Stimulated activated CD8-positive, alpha-beta memory T cell treated with anti-CD3 and anti-CD28 coated beads, Interleukin-15, amount 100 ng/mL, for 4 hours (primary cell): ENCODE measurements around the gene RAB5B.
"Not testable (repeated sequence)": the region's sequence is repeated elsewhere in the genome, so short reads cannot be mapped to it uniquely, and the experiment has no call there.

Experiments
- DNase-seq, 2 donors: peaks; one replicate each; pipeline ENCODE4 v3.0.0-alpha.2; 2020; ENCODE audit warnings: low read depth in 2 of 2

Gene RAB5B

GRCh38 chr12:55940065-55940732 lies 33.7 kb upstream of the RAB5B start:
- DNase-seq: peak; percentile 56 to 71

- DNase-seq: no peak
Observed at GRCh38 chr12:55942055-55942454, 31.8 kb upstream of the RAB5B start.

GRCh38 chr12:55942577-55943136 lies 31.2 kb upstream of the RAB5B start:
- no peak for DNase-seq

DNA sequence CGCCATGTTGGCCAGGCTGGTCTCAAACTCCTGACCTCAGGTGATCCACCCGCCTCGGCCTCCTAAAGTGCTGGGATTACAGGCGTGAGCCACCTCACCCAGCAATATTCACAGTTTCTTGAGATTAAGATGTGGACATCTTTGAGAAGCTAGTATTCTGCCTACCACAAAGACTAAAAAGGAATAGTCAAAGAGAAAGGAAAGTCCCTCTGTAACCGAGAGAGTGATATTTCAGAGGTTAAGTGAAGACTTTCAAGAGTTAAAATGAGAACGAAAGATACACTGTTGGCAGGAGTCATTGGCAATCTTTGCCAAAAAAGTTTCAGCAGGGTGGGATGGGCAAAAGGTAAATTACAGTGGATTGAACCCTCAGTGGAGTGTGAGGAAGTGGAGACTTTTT lies 27.3 kb upstream of the RAB5B start:
- DNase-seq: no peak

DNA sequence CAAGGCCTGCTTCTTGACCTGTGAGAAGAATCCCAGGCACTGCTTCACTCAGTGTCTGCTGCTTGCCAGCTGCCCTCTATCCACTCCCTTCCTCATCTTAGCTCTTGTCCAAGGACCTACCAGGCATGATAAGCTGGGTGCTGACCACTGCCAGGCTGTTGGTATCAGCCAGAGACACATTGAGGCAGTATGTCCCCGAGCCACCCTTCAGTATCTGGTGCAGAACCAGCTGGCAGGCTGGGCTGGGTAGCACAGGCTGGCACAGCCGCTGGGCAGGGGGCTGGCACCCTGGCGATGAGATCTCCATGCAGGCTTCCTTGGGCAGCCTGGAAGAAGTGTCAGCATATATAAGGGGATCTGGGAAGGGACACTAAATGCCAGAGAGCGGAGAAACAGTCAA lies 18.5 kb upstream of the RAB5B start:
- DNase-seq: no peak

DNA sequence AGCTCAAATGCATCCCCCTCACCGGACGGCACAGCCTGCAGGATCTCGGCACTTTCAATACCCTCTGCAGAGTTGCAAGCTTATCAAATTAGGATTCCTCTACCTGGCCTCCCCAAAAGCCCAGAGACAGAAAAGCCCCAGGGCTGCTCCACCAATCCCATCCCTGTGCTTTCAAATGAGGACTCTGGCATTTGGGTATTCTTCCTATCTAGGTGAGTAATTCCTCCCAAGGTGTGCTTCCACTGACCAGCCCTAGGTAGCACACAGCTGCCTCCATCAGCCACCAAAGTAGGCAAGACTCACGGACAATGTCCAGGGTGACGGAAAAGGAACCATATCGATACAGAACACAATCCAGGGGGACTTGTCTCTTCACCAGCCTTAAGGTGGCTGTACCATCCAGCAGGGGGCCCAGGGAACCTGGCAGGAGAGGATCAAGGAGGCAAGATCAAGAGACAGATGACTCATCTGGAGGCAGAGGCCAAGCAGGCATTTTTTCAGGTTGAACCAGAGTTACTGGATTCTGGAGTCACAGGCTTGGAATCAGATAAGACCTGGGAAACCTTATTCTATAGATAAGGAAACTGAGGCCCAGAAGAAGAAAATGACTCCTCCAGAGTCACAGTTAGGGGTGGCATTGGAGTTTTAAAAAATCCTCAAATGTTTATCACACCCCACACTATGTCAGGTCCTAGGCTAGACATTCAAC lies 17.9 kb upstream of the RAB5B start:
- no peak for DNase-seq

DNA sequence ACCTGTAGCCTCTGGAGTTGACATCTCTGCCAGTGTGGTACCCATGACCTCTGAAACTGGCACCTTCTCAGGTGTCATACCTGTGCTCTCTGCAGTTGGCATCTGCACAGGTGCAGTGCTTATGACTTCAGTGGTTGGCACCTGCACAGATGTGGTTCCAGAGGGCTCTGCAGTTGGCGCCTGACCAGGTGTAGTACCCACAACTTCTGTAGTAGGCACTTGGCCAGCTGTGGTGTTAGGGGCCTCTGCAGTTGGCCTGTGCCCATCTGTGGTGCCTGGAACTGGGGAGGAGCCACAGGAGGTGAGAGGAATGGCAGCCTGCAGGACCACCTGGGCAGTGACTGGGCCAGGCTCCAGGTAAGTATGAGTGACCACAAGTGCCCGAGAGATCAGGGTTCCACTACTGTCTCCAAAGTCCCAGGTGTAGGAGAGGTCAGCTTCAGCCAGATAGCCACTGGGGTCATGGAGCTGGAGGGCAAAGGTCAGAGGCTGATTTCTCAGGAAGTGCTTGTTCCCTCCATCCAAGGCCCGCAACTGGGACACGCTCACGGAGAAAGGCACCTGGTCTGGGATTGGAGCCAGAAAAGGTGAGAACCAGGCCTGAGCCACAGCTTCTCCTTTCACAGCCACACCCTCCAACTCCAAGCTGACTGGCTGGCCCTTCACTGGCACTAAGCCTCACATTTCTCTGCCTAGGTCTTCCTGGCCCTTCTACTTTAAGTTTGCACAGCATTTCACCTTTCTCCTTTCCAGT lies 16.6 kb upstream of the RAB5B start:
- DNase-seq: no peak

- no peak for DNase-seq
Observed at GRCh38 chr12:55963760-55964159, 10.1 kb upstream of the RAB5B start.

DNA sequence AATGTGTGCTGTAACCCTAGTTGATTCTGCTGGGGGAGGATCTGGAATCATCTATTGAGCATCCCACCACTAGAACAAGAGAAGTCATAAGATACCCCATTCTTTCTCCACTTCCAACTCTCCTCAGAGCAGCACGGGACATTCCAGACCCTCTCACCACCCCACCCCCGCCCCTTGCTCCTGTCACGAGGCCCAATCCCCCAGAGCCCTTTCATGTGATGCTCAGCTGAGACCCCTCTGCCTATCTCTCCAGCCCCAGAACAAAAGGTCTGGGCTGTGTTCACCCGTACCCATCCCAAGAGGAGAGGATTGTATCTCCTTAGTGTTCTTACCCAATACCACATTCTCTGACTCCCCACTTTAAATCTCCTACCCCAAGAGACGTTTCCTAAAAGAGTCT lies 8.6 kb upstream of the RAB5B start:
- DNase-seq: no peak

- DNase-seq: no peak
Observed at GRCh38 chr12:55965941-55966407, 7.9 kb upstream of the RAB5B start, which contains the start of gene PMEL. PMEL (minus strand) TSS chr12:55966042; CDS start chr12:55966011, 31 bp downstream.

DNA sequence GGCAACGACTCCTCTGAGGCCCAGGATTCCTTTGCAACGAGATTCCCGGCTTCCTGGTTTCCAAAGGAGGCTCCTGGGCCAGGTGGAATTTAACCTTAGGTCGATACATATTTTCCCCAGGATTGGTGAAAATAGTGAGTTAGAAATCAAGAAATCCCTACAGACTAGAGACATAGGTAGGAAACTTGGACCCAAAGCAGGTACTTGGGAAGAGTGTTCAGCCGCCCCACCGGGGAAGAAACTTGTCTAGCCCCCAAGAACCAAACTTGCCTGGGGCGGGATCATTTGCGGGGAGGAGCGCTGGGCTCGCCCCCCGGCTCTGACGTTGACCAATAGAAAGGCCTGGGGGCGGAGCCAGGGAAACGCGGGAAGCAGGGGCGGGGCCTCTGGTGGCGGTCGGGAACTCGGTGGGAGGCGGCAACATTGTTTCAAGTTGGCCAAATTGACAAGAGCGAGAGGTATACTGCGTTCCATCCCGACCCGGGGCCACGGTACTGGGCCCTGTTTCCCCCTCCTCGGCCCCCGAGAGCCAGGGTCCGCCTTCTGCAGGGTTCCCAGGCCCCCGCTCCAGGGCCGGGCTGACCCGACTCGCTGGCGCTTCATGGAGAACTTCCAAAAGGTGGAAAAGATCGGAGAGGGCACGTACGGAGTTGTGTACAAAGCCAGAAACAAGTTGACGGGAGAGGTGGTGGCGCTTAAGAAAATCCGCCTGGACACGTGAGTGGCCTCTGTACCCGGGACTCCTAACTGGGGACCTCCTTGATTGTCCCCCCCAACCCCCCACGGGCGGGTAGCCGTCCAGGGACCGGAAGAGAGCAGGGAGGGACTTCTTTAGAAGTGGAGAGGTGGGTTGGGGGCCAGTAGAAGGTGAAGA lies 7.2 kb upstream of the RAB5B start, which contains the start of gene CDK2:
CDK2 (plus strand) TSS at position 423 of the 874 bp plus-strand sequence; CDS start at position 602, 179 bp downstream.
- DNase-seq: peak; percentile 79 to 82

- DNase-seq: no peak
Observed at GRCh38 chr12:55969356-55969755, 4.5 kb upstream of the RAB5B start.

GRCh38 chr12:55970775-55971174 lies 3.1 kb upstream of the RAB5B start:
- no peak for DNase-seq

DNA sequence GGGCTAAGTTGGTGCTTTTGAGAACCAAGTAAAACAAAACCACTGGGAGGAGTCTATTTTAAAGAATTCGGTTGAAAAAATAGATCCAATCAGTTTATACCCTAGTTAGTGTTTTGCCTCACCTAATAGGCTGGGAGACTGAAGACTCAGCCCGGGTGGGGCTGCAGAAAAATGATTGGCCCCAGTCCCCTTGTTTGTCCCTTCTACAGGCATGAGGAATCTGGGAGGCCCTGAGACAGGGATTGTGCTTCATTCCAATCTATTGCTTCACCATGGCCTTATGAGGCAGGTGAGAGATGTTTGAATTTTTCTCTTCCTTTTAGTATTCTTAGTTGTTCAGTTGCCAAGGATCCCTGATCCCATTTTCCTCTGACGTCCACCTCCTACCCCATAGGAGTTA lies 1.8 kb upstream of the RAB5B start:
- no peak for DNase-seq

- DNase-seq: no peak
Observed at GRCh38 chr12:55972456-55972855, 1.4 kb upstream of the RAB5B start.

DNA sequence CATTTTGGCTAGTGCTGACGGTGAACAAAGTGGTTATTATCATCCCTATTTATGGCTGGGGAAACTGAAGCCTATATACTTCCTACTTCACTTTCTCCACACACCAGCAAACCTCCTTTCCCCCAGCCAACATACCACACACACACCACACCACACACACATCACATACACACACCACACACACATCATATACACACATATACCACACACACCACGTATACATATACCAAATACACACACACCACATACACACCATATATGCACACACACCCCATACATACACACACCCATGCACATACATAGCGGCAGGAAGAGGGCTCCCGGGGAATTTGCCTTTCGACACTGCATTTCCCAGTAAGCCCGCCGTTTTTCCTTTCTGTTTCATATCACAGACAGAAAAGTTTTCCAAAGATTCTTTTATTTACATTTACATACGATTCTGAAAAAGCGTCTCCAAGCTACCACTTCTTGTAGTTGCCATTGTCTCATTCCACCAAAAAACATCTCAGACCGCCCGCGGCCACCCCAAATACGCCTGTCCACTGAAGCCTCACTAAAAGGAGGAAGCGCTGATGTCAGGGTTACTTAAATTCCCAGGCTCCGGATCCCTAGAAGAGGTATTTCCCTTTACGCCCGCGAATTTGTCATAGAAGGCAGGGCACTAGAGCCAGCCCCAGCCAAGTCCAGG lies 823 bp upstream of the RAB5B start:
- DNase-seq: no peak

DNA sequence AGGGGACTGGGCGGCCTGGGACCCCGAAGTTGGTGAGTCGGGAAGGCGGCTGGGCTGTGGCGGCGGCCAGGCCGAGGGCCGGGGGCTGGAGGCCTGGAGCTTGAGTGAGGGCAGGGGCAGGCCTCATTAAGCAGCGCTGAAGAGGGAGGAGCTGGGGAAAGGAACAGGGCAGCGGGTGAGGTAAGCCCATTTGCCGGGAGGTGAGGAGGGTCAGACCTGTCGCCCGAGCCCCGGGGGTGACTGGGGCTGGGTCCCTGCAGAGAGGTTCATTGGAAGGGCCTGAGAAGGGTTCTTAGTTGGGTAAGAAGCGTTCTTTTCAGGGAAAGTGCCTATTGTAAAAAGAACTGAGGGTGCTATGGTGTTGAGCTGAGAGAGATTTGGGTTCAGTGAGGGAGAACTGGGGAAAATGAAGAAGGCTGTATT lies 441 bp downstream of the RAB5B start:
- no peak for DNase-seq

- DNase-seq: no peak
Observed at GRCh38 chr12:55978393-55978792, 4.5 kb downstream of the RAB5B start.

- DNase-seq: no peak
Observed at GRCh38 chr12:55979069-55979468, 5.2 kb downstream of the RAB5B start.

GRCh38 chr12:55981882-55982281 lies 8.0 kb downstream of the RAB5B start:
- not testable (repeated sequence) for DNase-seq
